ENCODE measurements around the gene NEUROG2. TPM values are rescaled to one million over a fixed set of nuclear protein-coding genes. Genes with fewer than 3 reads are reported as not detected.

NEUROG2 gene
- total RNA-seq, 4 donors from 2014 or later, result not detected

DNA sequence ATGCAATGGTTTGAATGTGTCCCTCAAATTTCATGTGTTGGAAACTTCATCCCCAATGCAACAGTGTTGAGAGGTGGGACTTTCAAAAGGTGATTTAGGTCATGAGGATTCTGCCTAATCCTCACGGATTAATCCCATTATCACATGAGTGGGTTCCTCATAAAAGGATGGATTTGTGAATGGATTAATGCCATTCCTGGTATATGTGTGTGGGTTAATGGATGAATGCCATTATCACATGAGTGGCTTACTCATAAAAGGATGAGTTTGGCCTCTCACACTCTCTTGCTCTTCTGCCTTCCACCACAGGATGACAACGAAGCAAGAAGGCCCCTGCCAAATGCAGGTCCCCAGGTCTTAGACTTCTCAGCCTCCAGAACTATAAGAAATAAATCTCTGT is 30.5 kb upstream of the NEUROG2 start:
- Histone ChIP-seq H3K4me3 (replicated peaks in 1 of 3) (no peak overlapping the region), H3K9me3 (no peaks in the 10 kb centered on the region), H3K27me3 (no peaks in the 10 kb centered on the region), H3K27ac (no peak overlapping the region), H3K36me3 (no peaks in the 10 kb centered on the region), H3K4me1 (no peaks in the 10 kb centered on the region)
- WGBS, 2 donors, result 87 to 95% methylated on average over 2 of the region's 2 CpGs
- no peak for DNase-seq
- TF ChIP-seq, protein P1, sequence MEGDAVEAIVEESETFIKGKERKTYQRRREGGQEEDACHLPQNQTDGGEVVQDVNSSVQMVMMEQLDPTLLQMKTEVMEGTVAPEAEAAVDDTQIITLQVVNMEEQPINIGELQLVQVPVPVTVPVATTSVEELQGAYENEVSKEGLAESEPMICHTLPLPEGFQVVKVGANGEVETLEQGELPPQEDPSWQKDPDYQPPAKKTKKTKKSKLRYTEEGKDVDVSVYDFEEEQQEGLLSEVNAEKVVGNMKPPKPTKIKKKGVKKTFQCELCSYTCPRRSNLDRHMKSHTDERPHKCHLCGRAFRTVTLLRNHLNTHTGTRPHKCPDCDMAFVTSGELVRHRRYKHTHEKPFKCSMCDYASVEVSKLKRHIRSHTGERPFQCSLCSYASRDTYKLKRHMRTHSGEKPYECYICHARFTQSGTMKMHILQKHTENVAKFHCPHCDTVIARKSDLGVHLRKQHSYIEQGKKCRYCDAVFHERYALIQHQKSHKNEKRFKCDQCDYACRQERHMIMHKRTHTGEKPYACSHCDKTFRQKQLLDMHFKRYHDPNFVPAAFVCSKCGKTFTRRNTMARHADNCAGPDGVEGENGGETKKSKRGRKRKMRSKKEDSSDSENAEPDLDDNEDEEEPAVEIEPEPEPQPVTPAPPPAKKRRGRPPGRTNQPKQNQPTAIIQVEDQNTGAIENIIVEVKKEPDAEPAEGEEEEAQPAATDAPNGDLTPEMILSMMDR (IDR thresholded peaks at IDR 0.05), result no peak
- TF ChIP-seq POLR2A (IDR thresholded peaks at IDR 0.05), result no peak
- intact Hi-C loops (cut with DNase I), result no loop called here

DNA sequence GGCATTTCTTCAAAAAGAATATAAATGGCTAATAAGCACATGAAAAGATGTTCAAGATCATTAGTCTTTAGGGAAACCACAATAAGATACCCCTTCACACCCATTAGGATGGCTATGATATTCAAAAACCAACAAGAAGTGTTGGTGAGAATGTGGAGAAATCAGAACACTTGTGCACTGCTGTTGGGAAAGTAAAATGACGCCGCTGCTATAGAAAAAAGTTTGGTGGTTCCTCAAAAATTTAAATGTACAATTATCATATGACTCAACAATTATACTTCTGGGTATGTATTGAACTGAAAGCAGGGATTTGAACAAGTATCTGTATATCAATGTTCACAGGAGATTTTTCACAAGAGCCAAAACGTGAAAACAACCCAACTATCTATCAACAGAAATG is 29.4 kb upstream of the NEUROG2 start:
- Histone ChIP-seq H3K27ac (no peak overlapping the region), H3K4me1 (no peaks in the 10 kb centered on the region), H3K27me3 (no peaks in the 10 kb centered on the region), H3K36me3 (no peaks in the 10 kb centered on the region), H3K4me3 (replicated peaks in 1 of 3) (no peak overlapping the region), H3K9me3 (no peaks in the 10 kb centered on the region)
- intact Hi-C loops (cut with DNase I), result no loop called here
- DNase-seq, result no peak
- no peak for TF ChIP-seq POLR2A (IDR thresholded peaks at IDR 0.05)
- TF ChIP-seq, protein P1 (IDR thresholded peaks at IDR 0.05), result no peak
- 94% methylated on average over 3 of the region's 3 CpGs for WGBS, 2 donors

DNA sequence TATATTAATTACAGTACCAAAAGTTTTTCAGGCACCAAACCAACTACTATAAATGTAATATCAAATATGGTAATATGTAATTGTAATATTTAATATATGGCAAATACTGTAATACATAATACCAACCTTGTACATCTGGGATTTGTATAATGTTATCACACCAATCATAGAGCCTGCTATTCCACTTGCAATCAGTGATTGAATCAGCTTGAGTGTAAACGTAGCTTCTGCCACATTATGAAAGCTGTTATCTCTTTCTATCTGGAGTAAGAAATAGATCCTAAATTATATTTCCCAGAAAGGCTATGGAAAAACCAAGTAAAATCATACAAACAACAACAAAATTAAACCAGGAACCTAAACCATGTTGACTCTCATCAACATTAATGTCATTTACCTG is 24.7 kb upstream of the NEUROG2 start:
- no peak for DNase-seq
- TF ChIP-seq POLR2A (IDR thresholded peaks at IDR 0.05), result no peak
- TF ChIP-seq, protein P1 (IDR thresholded peaks at IDR 0.05), result no peak
- intact Hi-C loops (cut with DNase I), result no loop called here
- WGBS, 2 donors, result 90 to 94% methylated on average over 1 of the region's 1 CpG
- Histone ChIP-seq H3K9me3 (no peaks in the 10 kb centered on the region), H3K4me1 (no peaks in the 10 kb centered on the region), H3K36me3 (no peaks in the 10 kb centered on the region), H3K27me3 (no peaks in the 10 kb centered on the region), H3K27ac (no peak overlapping the region), H3K4me3 (replicated peaks in 1 of 3) (no peak overlapping the region)

DNA sequence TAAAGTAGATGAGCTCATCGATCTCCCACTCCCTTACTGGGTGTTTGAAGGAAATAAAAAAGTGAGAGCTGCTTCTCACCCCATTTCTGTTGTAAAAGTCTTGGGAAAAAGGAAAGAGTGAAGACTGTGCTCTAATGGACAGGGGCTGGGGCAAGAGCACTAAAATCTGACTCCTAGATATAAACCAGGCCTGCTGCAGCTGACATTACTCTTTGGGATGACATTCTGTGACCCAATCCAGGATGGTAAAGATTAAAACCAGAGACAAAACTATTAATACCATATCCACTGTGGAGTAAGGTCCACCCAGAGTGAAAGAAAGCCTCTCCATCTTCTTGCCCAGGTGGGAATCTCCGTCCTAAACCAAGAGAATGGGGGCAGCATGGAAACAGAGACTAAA is 20.1 kb upstream of the NEUROG2 start:
- Histone ChIP-seq H3K9me3 (no peaks in the 10 kb centered on the region), H3K27me3 (no peaks in the 10 kb centered on the region), H3K4me1 (no peaks in the 10 kb centered on the region), H3K36me3 (no peaks in the 10 kb centered on the region), H3K4me3 (replicated peaks in 1 of 3) (no peak overlapping the region), H3K27ac (no peak overlapping the region)
- WGBS, 2 donors, result 92 to 95% methylated on average over 2 of the region's 2 CpGs
- TF ChIP-seq POLR2A (IDR thresholded peaks at IDR 0.05), result no peak
- TF ChIP-seq, protein P1 (IDR thresholded peaks at IDR 0.05), result no peak
- intact Hi-C loops (cut with DNase I), result no loop called here
- no peak for DNase-seq

DNA sequence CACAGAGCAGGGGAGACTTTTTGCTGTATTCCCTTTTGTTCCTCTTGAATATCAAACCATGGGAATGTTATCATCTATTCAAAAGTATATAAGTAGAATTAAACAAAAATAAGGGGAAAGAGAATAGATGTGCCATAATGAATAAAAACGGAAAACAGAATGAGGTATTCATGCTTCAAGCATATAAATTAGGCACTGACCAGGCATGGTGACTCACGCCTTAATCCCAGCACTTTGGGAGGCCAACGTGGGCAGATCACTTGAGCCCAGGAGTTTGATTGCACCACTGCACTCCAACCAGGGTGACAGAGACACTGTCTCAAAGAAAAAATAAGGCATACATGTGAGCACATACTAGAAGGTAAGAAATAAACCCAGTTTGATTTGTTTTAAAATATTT is 16.3 kb upstream of the NEUROG2 start:
- intact Hi-C loops (cut with DNase I), result no loop called here
- no peak overlapping the region for H3K27ac ChIP-seq
- 79 to 86% methylated on average over 3 of the region's 3 CpGs for WGBS, 2 donors

DNA sequence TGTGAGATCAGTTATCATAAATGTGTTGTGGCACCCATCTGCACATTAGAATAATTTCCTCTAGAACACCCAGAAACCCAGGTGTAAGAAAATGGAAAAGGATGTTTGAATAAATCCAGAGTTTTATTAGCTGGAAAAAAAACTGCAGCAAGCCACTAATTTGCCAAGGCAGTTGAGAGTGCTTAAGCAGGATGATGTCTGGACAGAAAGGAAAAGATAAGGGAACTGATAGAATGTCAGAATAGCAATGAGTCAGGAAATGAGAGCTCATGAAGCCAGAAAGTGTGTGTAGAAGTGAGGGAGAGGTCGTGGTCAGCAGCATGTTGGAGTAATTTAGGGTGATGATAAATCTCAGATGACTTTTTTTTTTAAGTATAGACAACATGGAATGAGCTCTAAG is 15.2 kb upstream of the NEUROG2 start:
- no peaks in the 10 kb centered on the region for H3K4me1 ChIP-seq
- H3K27me3 ChIP-seq, result peaks cover 3% of the 10 kb centered on the region
- H3K4me3 ChIP-seq (replicated peaks in 1 of 3), result no peak overlapping the region
- no peak for DNase-seq
- no peak for TF ChIP-seq POLR2A (IDR thresholded peaks at IDR 0.05)
- TF ChIP-seq, protein P1 (IDR thresholded peaks at IDR 0.05), result no peak
- H3K9me3 ChIP-seq, result no peaks in the 10 kb centered on the region
- 42 to 44% methylated on average over 1 of the region's 1 CpG for WGBS, 2 donors
- H3K27ac ChIP-seq, result no peak overlapping the region
- no peaks in the 10 kb centered on the region for H3K36me3 ChIP-seq
- intact Hi-C loops (cut with DNase I), result no loop called here

More for the DNA sequence above, 16.3 kb upstream of the NEUROG2 start:
- no peaks in the 10 kb centered on the region for H3K4me1 ChIP-seq
- DNase-seq, result no peak
- TF ChIP-seq POLR2A (IDR thresholded peaks at IDR 0.05), result no peak
- H3K27me3 ChIP-seq, result peaks cover 3% of the 10 kb centered on the region
- H3K9me3 ChIP-seq, result no peaks in the 10 kb centered on the region
- H3K36me3 ChIP-seq, result no peaks in the 10 kb centered on the region
- no peak overlapping the region for H3K4me3 ChIP-seq (replicated peaks in 1 of 3)
